ENCODE data around the gene SDR9C7.
"Not testable (repeated sequence)": the region's sequence is repeated elsewhere in the genome, so short reads cannot be mapped to it uniquely, and the experiment has no call there.

The SDR9C7 gene

DNA sequence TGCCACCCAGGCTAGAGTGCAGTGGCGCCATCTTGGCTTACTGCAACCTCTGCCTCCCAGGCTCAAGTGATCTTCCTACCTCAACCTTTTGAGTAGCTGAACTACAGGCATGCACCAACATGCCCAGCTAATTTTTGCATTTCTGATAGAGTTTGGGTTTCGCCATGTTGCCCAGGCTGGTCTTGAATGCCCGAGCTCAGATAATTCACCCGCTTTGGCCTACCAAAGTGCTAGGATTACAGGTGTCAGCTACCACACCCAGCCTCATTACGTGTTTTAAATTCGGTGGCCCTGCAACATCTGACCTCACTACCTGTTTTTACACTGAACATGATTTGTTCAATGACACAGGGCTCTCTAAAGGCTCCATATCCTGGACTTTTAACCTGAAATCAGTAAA is 46.1 kb upstream of the SDR9C7 start:
- TF ChIP-seq GABPA (IDR thresholded peaks at IDR 0.05; ENCODE audit: low read depth) (no peak), SPI1 (IDR thresholded peaks at IDR 0.05; ENCODE audit: borderline replicate concordance, low read depth) (no peak), CTCF (IDR thresholded peaks at IDR 0.05; ENCODE audit: insufficient read depth, low read length) (no peak), POLR2AphosphoS5 (IDR thresholded peaks at IDR 0.05; ENCODE audit: low read depth) (no peak)
- TF ChIP-seq, protein P1, sequence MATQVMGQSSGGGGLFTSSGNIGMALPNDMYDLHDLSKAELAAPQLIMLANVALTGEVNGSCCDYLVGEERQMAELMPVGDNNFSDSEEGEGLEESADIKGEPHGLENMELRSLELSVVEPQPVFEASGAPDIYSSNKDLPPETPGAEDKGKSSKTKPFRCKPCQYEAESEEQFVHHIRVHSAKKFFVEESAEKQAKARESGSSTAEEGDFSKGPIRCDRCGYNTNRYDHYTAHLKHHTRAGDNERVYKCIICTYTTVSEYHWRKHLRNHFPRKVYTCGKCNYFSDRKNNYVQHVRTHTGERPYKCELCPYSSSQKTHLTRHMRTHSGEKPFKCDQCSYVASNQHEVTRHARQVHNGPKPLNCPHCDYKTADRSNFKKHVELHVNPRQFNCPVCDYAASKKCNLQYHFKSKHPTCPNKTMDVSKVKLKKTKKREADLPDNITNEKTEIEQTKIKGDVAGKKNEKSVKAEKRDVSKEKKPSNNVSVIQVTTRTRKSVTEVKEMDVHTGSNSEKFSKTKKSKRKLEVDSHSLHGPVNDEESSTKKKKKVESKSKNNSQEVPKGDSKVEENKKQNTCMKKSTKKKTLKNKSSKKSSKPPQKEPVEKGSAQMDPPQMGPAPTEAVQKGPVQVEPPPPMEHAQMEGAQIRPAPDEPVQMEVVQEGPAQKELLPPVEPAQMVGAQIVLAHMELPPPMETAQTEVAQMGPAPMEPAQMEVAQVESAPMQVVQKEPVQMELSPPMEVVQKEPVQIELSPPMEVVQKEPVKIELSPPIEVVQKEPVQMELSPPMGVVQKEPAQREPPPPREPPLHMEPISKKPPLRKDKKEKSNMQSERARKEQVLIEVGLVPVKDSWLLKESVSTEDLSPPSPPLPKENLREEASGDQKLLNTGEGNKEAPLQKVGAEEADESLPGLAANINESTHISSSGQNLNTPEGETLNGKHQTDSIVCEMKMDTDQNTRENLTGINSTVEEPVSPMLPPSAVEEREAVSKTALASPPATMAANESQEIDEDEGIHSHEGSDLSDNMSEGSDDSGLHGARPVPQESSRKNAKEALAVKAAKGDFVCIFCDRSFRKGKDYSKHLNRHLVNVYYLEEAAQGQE (IDR thresholded peaks at IDR 0.05; ENCODE audit: insufficient replicate concordance, low read depth): no peak
- no peaks in the 10 kb centered on the region for H3K27me3 ChIP-seq (ENCODE audit: insufficient read depth, poor library complexity, severe bottlenecking)
- no peak overlapping the region for H3K4me3 ChIP-seq (replicated peaks; ENCODE audit: insufficient read depth, low read length)
- no peak for DNase-seq (ENCODE audit: low read depth in 1 of 2, low spot score in 1 of 2)
- no peak overlapping the region for H3K27ac ChIP-seq (replicated peaks)

DNA sequence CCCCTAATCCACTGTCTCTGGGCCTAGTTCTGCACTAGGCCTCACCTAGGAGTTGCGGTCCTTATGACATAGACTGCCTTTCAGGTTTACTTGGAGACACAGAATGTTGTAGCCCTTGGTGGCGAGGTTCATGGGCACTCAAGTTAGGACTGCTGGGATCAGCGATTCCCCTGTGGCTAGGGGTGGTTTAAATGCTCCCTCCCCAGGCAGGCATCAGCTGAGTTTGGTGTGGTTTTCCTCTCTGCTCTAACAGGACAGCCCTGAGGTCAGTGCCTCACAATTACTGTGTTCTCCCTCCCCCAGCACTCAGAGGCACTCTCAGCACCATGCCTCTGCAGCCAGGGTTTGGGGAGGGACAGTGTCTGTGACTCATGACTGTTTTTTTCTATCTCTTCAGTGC is 45.4 kb upstream of the SDR9C7 start:
- TF ChIP-seq, protein P1 (IDR thresholded peaks at IDR 0.05; ENCODE audit: insufficient replicate concordance, low read depth): no peak
- TF ChIP-seq SPI1 (IDR thresholded peaks at IDR 0.05; ENCODE audit: borderline replicate concordance, low read depth) (no peak), GABPA (IDR thresholded peaks at IDR 0.05; ENCODE audit: low read depth) (no peak), CTCF (IDR thresholded peaks at IDR 0.05; ENCODE audit: insufficient read depth, low read length) (no peak), POLR2AphosphoS5 (IDR thresholded peaks at IDR 0.05; ENCODE audit: low read depth) (no peak)
- H3K27me3 ChIP-seq (ENCODE audit: insufficient read depth, poor library complexity, severe bottlenecking): no peaks in the 10 kb centered on the region
- no peak overlapping the region for H3K4me3 ChIP-seq (replicated peaks; ENCODE audit: insufficient read depth, low read length)
- no peak overlapping the region for H3K27ac ChIP-seq (replicated peaks)
- no peak for DNase-seq (ENCODE audit: low read depth in 1 of 2, low spot score in 1 of 2)

GRCh38 chr12:56978397-56979138 is 44.4 kb upstream of the SDR9C7 start:
- no peak for DNase-seq (ENCODE audit: low read depth in 1 of 2, low spot score in 1 of 2)
- H3K4me3 ChIP-seq (replicated peaks; ENCODE audit: insufficient read depth, low read length): no peak overlapping the region
- no peaks in the 10 kb centered on the region for H3K27me3 ChIP-seq (ENCODE audit: insufficient read depth, poor library complexity, severe bottlenecking)
- no peak overlapping the region for H3K27ac ChIP-seq (replicated peaks)
- TF ChIP-seq GABPA (IDR thresholded peaks at IDR 0.05; ENCODE audit: low read depth) (no peak), POLR2AphosphoS5 (IDR thresholded peaks at IDR 0.05; ENCODE audit: low read depth) (no peak)
- TF ChIP-seq, protein P1 (IDR thresholded peaks at IDR 0.05; ENCODE audit: insufficient replicate concordance, low read depth): no peak

GRCh38 chr12:56977361-56977760 is 43.2 kb upstream of the SDR9C7 start:
- not testable (repeated sequence) for H3K4me3 ChIP-seq (replicated peaks; ENCODE audit: insufficient read depth, low read length); DNase-seq (ENCODE audit: low read depth in 1 of 2, low spot score in 1 of 2); H3K27ac ChIP-seq (replicated peaks); H3K27me3 ChIP-seq (ENCODE audit: insufficient read depth, poor library complexity, severe bottlenecking)

DNA sequence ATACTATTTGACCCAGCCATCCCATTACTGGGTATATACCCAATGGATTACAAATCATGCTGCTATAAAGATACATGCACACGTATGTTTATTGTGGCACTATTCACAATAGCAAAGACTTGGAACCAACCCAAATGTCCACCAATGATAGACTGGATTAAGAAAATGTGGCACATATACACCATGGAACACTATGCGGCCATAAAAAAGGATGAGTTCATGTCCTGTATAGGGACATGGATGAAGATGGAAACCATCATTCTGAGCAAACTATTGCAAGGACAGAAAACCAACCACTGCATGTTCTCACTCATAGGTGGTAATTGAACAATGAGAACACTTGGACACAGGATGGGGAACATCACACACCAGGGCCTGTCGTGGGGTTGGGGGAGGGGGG is 40.0 kb upstream of the SDR9C7 start:
- not testable (repeated sequence) for H3K4me3 ChIP-seq (replicated peaks; ENCODE audit: insufficient read depth, low read length); DNase-seq (ENCODE audit: low read depth in 1 of 2, low spot score in 1 of 2); H3K27ac ChIP-seq (replicated peaks); H3K27me3 ChIP-seq (ENCODE audit: insufficient read depth, poor library complexity, severe bottlenecking)

All from HL-60 (cell line).